ENCODE measurements around the gene MGA.

Gene MGA

GRCh38 chr15:41660235-41661077 is at the start of gene MGA:
TSS of gene MGA (plus strand) at chr15:41660405.
- DNase-seq: peak; percentile 96
- in situ Hi-C loops (cut with MboI; ENCODE audit: low pct_unique_long_range_greater_than_20kb, low sequenced_read_pairs): no loop called here

GRCh38 chr15:41620536-41621199 is 39.5 kb upstream of the MGA start:
- no peak for DNase-seq
- in situ Hi-C loops (cut with MboI; ENCODE audit: low pct_unique_long_range_greater_than_20kb, low sequenced_read_pairs): no loop called here

- DNase-seq: peak; percentile 16
- in situ Hi-C loops (cut with MboI; ENCODE audit: low pct_unique_long_range_greater_than_20kb, low sequenced_read_pairs): no loop called here
These were observed 38.7 kb upstream of the MGA start for GRCh38 chr15:41621200-41622193.

- no peak for DNase-seq
- in situ Hi-C loops (cut with MboI; ENCODE audit: low pct_unique_long_range_greater_than_20kb, low sequenced_read_pairs): no loop called here
These were observed 37.3 kb upstream of the MGA start for GRCh38 chr15:41622901-41623300.

GRCh38 chr15:41627203-41627602 is 33.0 kb upstream of the MGA start:
- DNase-seq: no peak
- in situ Hi-C loops (cut with MboI; ENCODE audit: low pct_unique_long_range_greater_than_20kb, low sequenced_read_pairs): no loop called here

GRCh38 chr15:41629463-41629862 is 30.7 kb upstream of the MGA start:
- DNase-seq: no peak
- in situ Hi-C loops (cut with MboI; ENCODE audit: low pct_unique_long_range_greater_than_20kb, low sequenced_read_pairs): no loop called here

- in situ Hi-C loops (cut with MboI; ENCODE audit: low pct_unique_long_range_greater_than_20kb, low sequenced_read_pairs): no loop called here
- no peak for DNase-seq
These were observed 30.3 kb upstream of the MGA start for GRCh38 chr15:41629883-41630282.

- in situ Hi-C loops (cut with MboI; ENCODE audit: low pct_unique_long_range_greater_than_20kb, low sequenced_read_pairs): no loop called here
- no peak for DNase-seq
These were observed 29.5 kb upstream of the MGA start for GRCh38 chr15:41630616-41631217.

GRCh38 chr15:41631880-41632470 is 28.2 kb upstream of the MGA start:
- no peak for DNase-seq
- in situ Hi-C loops (cut with MboI; ENCODE audit: low pct_unique_long_range_greater_than_20kb, low sequenced_read_pairs): no loop called here

- DNase-seq: no peak
- in situ Hi-C loops (cut with MboI; ENCODE audit: low pct_unique_long_range_greater_than_20kb, low sequenced_read_pairs): no loop called here
These were observed 26.6 kb upstream of the MGA start for GRCh38 chr15:41633609-41634008.

GRCh38 chr15:41634072-41634626 is 26.1 kb upstream of the MGA start:
- in situ Hi-C loops (cut with MboI; ENCODE audit: low pct_unique_long_range_greater_than_20kb, low sequenced_read_pairs): no loop called here
- DNase-seq: peak; percentile 32

- no peak for DNase-seq
- in situ Hi-C loops (cut with MboI; ENCODE audit: low pct_unique_long_range_greater_than_20kb, low sequenced_read_pairs): no loop called here
These were observed 23.1 kb upstream of the MGA start for GRCh38 chr15:41637086-41637485.

- in situ Hi-C loops (cut with MboI; ENCODE audit: low pct_unique_long_range_greater_than_20kb, low sequenced_read_pairs): no loop called here
- no peak for DNase-seq
These were observed 19.2 kb upstream of the MGA start for GRCh38 chr15:41640985-41641384.

- peak; percentile 66 for DNase-seq
- in situ Hi-C loops (cut with MboI; ENCODE audit: low pct_unique_long_range_greater_than_20kb, low sequenced_read_pairs): no loop called here
These were observed 12.9 kb upstream of the MGA start for GRCh38 chr15:41647262-41647661.

- DNase-seq: no peak
- in situ Hi-C loops (cut with MboI; ENCODE audit: low pct_unique_long_range_greater_than_20kb, low sequenced_read_pairs): no loop called here
These were observed 12.1 kb upstream of the MGA start for GRCh38 chr15:41648097-41648496.

GRCh38 chr15:41648770-41649169 is 11.4 kb upstream of the MGA start:
- no peak for DNase-seq
- in situ Hi-C loops (cut with MboI; ENCODE audit: low pct_unique_long_range_greater_than_20kb, low sequenced_read_pairs): no loop called here

- in situ Hi-C loops (cut with MboI; ENCODE audit: low pct_unique_long_range_greater_than_20kb, low sequenced_read_pairs): no loop called here
- no peak for DNase-seq
These were observed 9.4 kb upstream of the MGA start for GRCh38 chr15:41650806-41651205.

GRCh38 chr15:41651373-41651772 is 8.8 kb upstream of the MGA start:
- no peak for DNase-seq
- in situ Hi-C loops (cut with MboI; ENCODE audit: low pct_unique_long_range_greater_than_20kb, low sequenced_read_pairs): no loop called here

- in situ Hi-C loops (cut with MboI; ENCODE audit: low pct_unique_long_range_greater_than_20kb, low sequenced_read_pairs): no loop called here
- peak; percentile 25 for DNase-seq
These were observed 6.4 kb upstream of the MGA start for GRCh38 chr15:41653760-41654159.
